Mucosa of descending colon (tissue), 3 donors: ENCODE data around the gene FOXD2. TPM values are rescaled to one million over a fixed set of nuclear protein-coding genes. Genes with fewer than 3 reads are reported as not detected.
"Not testable (repeated sequence)": the region's sequence is repeated elsewhere in the genome, so short reads cannot be mapped to it uniquely, and the experiment has no call there.

Experiments used
- ATAC-seq: fragments of 200-7000 bp; cut with Tn5 transposase; one replicate; pipeline ENCODE4 v1.9.1; 2020; ENCODE audit warnings: mild to moderate bottlenecking, moderate library complexity
- DNase-seq, 3 donors: peaks; one replicate each; pipeline ENCODE4 v3.0.0-alpha.2; 2020
- H3K36me3 ChIP-seq: fragments of 200-600 bp; one replicate; pipeline ENCODE4 v1.8.0; 2021; ENCODE audit warnings: low read depth, mild to moderate bottlenecking
- H3K4me1 ChIP-seq: fragments of 200-600 bp; one replicate; pipeline ENCODE4 v1.8.0; 2021; ENCODE audit warnings: low read depth, mild to moderate bottlenecking
- H3K4me3 ChIP-seq: fragments of 200-600 bp; one replicate; pipeline ENCODE4 v1.8.0; 2021; ENCODE audit warnings: mild to moderate bottlenecking
- H3K9me3 ChIP-seq: fragments of 200-600 bp; one replicate; pipeline ENCODE4 v1.8.0; 2021; ENCODE audit warnings: mild to moderate bottlenecking
- intact Hi-C, 2 donors: fragments of 100-400 bp; cut with DNase I in 1 of 2; cut with micrococcal nuclease in 1 of 2; formaldehyde crosslinking; loops; one replicate each; pipeline versions ENCODE4 v1.11.0 to v1.11.1; 2022; cut with DNase I, micrococcal nuclease
- total RNA-seq, 3 donors: library from RNA; stranded (reverse); fragmentation: NEBNext Ultra II Directional in 2 of 3; extraction: Animal tissue kit (Norgen Biotek cat#: 25700) in 2 of 3; gene quantifications; one replicate each; pipeline versions ENCODE4 v1.2.1 to v1.2.4, GENCODE V29; 2021 to 2023
- TF ChIP-seq, protein P1 (sequence below): fragments of 200-600 bp; IDR thresholded peaks from one replicate; pipeline ENCODE4 v1.8.0; 2022; ENCODE audit warnings: antibody characterized with exemption, mild to moderate bottlenecking
- donor health status: DM: no; HTN: no; CAD: no; lungs with moderate emphysema.
- donor health status: DM: no; HTN: no; CAD: no.
- donor health status: DM: no; HTN: yes; CAD: no.

The FOXD2 gene
- total RNA-seq, 3 donors from 2014 or later, result 7.7 to 24.8 (median 17.1) TPM

DNA sequence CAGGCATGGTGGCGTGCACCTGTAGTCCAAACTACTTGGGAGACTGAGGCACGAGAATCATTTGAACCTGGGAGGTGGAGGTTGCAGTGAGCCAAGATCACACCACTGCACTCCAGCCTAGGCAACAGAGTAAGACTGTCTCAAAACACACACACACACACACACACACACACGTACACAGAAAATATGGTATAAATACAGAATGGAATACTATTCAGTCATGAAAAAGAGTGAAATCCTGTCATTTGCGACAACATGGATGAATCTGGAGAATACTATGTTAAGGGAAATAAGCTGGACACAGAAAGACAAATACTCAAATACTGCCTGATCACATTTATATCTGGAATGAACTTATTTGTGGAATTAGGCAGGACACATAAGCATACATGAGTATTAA, 18.4 kb downstream of the FOXD2 start:
- Histone ChIP-seq H3K4me3 (no peak overlapping the region), H3K4me1 (no peaks in the 10 kb centered on the region), H3K36me3 (no peaks in the 10 kb centered on the region), H3K9me3 (no peaks in the 10 kb centered on the region)
- intact Hi-C loops, result no loop called here
- no peak for DNase-seq
- TF ChIP-seq, protein P1, sequence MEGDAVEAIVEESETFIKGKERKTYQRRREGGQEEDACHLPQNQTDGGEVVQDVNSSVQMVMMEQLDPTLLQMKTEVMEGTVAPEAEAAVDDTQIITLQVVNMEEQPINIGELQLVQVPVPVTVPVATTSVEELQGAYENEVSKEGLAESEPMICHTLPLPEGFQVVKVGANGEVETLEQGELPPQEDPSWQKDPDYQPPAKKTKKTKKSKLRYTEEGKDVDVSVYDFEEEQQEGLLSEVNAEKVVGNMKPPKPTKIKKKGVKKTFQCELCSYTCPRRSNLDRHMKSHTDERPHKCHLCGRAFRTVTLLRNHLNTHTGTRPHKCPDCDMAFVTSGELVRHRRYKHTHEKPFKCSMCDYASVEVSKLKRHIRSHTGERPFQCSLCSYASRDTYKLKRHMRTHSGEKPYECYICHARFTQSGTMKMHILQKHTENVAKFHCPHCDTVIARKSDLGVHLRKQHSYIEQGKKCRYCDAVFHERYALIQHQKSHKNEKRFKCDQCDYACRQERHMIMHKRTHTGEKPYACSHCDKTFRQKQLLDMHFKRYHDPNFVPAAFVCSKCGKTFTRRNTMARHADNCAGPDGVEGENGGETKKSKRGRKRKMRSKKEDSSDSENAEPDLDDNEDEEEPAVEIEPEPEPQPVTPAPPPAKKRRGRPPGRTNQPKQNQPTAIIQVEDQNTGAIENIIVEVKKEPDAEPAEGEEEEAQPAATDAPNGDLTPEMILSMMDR, result no peak
- ATAC-seq, result no peak

DNA sequence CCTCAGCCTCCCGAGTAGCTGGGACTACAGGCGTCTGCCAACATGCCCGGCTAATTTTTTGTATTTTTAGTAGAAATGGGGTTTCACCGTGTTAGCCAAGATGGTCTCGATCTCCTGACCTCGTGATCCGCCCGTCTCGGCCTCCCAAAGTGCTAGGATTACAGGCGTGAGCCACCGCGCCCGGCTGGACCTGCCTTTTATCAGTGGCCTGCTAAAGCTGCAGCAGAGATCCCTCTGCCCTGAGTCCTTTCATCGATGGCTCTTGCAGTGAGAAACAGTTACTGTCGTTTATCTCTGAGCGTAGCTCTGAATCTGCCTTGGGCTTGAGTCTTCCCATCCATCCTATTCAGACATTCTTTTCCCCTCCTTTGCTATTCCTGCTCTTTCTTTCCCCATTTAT, 19.7 kb downstream of the FOXD2 start:
- H3K4me1 ChIP-seq, H3K4me3 ChIP-seq, H3K9me3 ChIP-seq, intact Hi-C loops, ATAC-seq, H3K36me3 ChIP-seq, DNase-seq: not testable (repeated sequence)

DNA sequence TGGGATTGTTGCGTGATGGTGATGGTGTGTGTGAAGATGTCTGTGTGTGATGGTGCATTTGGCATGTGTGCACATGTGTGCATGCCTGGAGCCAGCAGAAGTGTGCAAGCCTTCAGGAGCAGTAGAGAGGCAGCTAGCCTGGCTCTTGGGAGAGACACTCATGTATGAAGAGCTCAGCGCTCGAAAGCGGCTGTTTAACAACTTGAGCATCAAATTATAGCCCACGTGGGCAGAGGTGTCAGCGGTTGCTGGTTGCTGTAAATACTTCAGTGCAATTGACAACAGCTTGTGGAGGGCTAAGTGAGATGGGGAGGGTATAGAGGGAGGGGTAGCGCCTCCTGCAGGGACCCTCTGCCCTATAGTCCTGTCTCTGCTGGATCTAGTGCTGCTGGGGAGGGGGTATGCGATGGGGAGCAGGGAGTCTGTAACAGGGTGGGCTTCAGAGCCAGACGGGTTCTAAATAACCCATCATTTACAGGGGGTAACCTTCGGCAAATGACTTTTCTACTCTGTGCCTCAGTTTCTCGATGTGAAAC, 21.5 kb downstream of the FOXD2 start:
- Histone ChIP-seq H3K9me3 (no peaks in the 10 kb centered on the region), H3K4me1 (no peaks in the 10 kb centered on the region), H3K4me3 (no peak overlapping the region), H3K36me3 (no peaks in the 10 kb centered on the region)
- DNase-seq (no peak), ATAC-seq (no peak)
- TF ChIP-seq, protein P1, result no peak
- intact Hi-C loops, result no loop called here

DNA sequence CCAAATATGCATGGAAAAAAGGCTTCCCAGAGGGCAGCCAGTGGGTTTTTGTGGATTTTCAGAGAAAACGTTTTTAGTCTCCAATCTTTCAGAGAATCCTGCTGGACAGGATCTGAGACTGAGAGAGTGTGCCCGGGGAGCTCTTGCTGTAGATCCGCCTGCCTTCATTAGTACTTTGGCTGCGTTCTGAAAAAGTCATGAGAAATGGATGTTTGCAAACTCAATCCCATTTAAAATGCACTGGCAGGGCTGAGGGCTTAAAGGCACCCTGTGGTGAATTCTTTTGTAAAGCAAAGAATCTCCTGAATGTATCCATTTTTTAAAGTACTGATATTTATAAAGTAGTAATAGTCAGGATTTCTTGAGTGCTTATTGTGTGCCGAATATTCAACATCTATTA, 22.2 kb downstream of the FOXD2 start:
- Histone ChIP-seq H3K4me1 (no peaks in the 10 kb centered on the region), H3K9me3 (no peaks in the 10 kb centered on the region), H3K4me3 (no peak overlapping the region), H3K36me3 (no peaks in the 10 kb centered on the region)
- DNase-seq (no peak), ATAC-seq (no peak)
- intact Hi-C loops, result no loop called here
- TF ChIP-seq, protein P1, result no peak

DNA sequence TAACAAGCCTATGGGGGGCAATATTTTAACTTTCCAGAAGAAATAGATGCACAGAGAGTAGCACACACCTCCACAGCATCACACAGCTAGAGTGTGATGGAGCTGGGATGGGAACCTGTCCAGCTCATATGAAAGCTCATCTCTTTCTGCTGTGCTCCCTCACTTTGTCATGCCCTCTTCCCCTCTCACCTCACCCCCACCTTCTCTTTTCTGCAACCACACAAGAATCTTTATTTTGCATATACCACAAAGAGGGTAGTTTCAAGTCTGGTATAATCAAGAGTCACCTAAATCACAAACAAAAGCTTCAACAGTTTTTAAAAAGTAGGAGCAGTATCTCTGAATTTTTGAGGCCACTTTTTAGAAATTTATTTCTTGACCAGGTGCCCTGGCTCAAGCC, 22.6 kb downstream of the FOXD2 start:
- Histone ChIP-seq H3K9me3 (no peaks in the 10 kb centered on the region), H3K4me3 (no peak overlapping the region), H3K36me3 (no peaks in the 10 kb centered on the region), H3K4me1 (no peaks in the 10 kb centered on the region)
- ATAC-seq (no peak), DNase-seq (no peak)
- TF ChIP-seq, protein P1, result no peak
- intact Hi-C loops, result no loop called here

DNA sequence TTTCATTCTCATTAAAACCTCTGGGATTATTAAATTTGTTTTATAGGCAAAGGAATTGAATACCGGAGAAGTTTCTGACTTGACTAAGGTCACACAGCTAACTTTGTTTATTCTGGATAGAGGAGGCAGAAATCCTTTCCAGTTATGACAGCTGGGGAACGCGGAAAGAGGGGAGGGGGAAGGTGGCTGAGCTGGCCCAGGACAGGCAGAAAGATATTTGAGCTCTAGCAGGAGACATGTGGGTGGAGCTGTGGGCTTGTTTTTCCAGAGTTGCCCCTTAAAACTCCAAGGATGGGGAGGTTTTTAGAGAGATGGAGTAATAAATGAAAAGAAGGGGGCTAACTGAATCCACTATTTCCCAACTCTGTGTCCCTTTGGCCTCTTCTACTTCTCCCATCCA, 27.8 kb downstream of the FOXD2 start:
- Histone ChIP-seq H3K36me3 (no peaks in the 10 kb centered on the region), H3K4me1 (no peaks in the 10 kb centered on the region), H3K4me3 (no peak overlapping the region), H3K9me3 (no peaks in the 10 kb centered on the region)
- TF ChIP-seq, protein P1, result no peak
- intact Hi-C loops, result no loop called here
- DNase-seq (no peak), ATAC-seq (no peak)
